ENCODE measurements around the gene KIR2DL1. TPM values are rescaled to one million over a fixed set of nuclear protein-coding genes. Genes with fewer than 3 reads are reported as not detected.
"Not testable (repeated sequence)": the region's sequence is repeated elsewhere in the genome, so short reads cannot be mapped to it uniquely, and the experiment has no call there.

KIR2DL1 gene
- total RNA-seq, 2 experiments from 2014 or later: not detected

DNA sequence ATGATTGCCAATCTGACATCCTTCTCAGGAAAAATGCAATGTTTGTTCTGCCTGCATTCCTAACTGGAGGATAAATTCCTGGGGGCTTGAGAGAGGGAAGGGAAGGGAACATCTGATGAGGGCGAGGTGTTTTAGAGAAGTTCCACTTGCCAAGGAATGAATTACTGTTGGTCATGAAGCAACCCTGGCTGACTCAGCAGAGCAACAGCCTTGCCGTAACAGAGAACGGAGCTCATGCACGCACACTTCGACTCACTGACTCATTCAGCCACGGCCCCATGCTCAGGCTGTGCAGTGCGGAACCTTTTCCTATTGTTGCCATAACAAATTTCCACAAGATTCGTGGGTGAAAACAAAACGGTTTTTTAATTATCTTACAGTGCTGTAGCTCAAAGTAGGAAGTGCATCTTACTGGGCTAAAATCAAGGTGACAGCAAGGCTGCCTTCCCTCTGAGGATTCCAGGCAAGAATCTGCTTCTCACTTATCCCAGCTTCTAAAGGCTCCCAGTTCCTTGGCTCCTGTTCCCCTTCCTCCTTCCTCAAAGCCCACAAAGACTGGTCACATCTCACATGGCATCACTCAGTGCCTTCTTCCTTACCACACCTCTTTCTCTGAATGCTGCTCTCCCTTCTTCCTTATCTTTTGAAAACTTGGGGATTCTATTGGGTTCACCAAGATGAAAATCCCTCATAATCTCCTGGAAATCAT lies 21.8 kb upstream of the KIR2DL1 start:
- ATAC-seq (ENCODE audit: low read depth); DNase-seq; POLR2A ChIA-PET; H3K9me3 Mint-ChIP-seq; H3K36me3 Mint-ChIP-seq; H3K4me1 Mint-ChIP-seq; H3K4me3 Mint-ChIP-seq; H3K27me3 Mint-ChIP-seq; H3K27ac Mint-ChIP-seq: not testable (repeated sequence)

- H3K27me3 Mint-ChIP-seq; ATAC-seq (ENCODE audit: low read depth); H3K27ac Mint-ChIP-seq; DNase-seq; H3K4me3 Mint-ChIP-seq; H3K36me3 Mint-ChIP-seq; H3K9me3 Mint-ChIP-seq; POLR2A ChIA-PET; H3K4me1 Mint-ChIP-seq: not testable (repeated sequence)
Observed at GRCh38 chr19:54750276-54750675, 19.3 kb upstream of the KIR2DL1 start.

DNA sequence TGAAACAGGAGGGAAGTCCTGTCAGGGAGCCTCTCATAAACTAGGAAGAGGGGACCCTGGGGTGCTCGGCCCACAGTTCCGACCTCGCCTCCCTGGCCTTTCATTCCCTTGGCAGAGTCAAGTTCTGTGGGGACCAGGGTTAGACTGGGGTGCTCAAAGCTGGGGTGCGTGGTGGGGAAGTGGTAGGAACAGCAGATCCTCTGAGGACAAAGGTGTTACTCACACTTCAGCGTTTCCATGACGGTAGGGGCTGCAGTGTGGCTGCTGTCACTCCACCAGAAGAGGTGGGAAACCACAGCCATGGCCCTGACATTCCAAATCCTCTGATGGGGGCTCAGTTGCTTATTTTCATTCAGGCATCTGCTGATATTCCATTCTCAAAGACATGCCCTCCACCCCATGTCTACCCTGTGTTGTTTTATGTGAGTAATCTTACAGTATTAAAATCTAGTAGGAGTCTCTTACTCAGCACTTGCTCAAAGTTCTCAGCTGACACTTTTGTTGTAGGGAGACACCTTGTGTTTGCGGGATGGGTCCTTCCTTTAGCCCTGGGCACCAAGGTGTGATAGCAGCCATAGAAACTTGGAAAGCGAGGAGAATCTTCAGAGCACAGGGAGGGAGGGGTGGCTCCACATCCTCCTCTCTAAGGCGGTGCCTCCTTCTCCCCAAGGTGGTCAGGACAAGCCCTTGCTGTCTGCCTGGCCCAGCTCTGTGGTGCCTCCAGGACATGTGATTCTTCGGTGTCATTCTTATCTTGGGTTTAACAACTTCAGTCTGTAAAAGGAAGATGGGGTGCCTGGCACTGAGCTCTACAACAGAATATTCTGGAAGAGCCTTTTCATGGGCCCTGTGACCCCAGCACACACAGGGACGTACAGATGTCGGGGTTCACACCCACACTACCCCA lies 13.1 kb upstream of the KIR2DL1 start:
- POLR2A ChIA-PET, H3K27ac Mint-ChIP-seq: not testable (repeated sequence)

DNA sequence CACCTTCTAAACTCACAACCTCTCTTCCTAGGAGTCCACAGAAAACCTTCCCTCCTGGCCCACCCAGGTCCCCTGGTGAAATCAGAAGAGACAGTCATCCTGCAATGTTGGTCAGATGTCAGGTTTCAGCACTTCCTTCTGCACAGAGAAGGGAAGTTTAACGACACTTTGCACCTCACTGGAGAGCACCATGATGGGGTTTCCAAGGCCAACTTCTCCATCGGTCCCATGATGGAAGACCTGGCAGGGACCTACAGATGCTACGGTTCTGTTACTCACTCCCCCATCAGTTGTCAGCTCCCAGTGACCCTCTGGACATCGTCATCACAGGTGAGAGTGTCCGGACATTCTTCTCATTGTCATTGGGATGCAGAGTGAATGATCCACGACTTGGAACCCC lies 11.0 kb upstream of the KIR2DL1 start:
- H3K4me3 Mint-ChIP-seq; H3K27ac Mint-ChIP-seq; H3K4me1 Mint-ChIP-seq; POLR2A ChIA-PET; DNase-seq; H3K9me3 Mint-ChIP-seq; H3K27me3 Mint-ChIP-seq; H3K36me3 Mint-ChIP-seq; ATAC-seq (ENCODE audit: low read depth): not testable (repeated sequence)

More for the DNA sequence above, 13.1 kb upstream of the KIR2DL1 start:
- not testable (repeated sequence) for ATAC-seq (ENCODE audit: low read depth); H3K4me1 Mint-ChIP-seq; DNase-seq; H3K9me3 Mint-ChIP-seq; H3K27me3 Mint-ChIP-seq; H3K4me3 Mint-ChIP-seq; H3K36me3 Mint-ChIP-seq

GRCh38 chr19:54764219-54764618 lies 5.4 kb upstream of the KIR2DL1 start:
- H3K36me3 Mint-ChIP-seq; POLR2A ChIA-PET; DNase-seq; ATAC-seq (ENCODE audit: low read depth); H3K27ac Mint-ChIP-seq; H3K4me3 Mint-ChIP-seq; H3K9me3 Mint-ChIP-seq; H3K4me1 Mint-ChIP-seq; H3K27me3 Mint-ChIP-seq: not testable (repeated sequence)

GRCh38 chr19:54766464-54766863 lies 3.1 kb upstream of the KIR2DL1 start:
- H3K27me3 Mint-ChIP-seq; H3K4me3 Mint-ChIP-seq; ATAC-seq (ENCODE audit: low read depth); H3K36me3 Mint-ChIP-seq; H3K4me1 Mint-ChIP-seq; H3K9me3 Mint-ChIP-seq; H3K27ac Mint-ChIP-seq; DNase-seq; POLR2A ChIA-PET: not testable (repeated sequence)

GRCh38 chr19:54770511-54770910 lies 918 bp downstream of the KIR2DL1 start:
- H3K9me3 Mint-ChIP-seq; DNase-seq; H3K4me1 Mint-ChIP-seq; H3K36me3 Mint-ChIP-seq; H3K4me3 Mint-ChIP-seq; H3K27me3 Mint-ChIP-seq; POLR2A ChIA-PET; ATAC-seq (ENCODE audit: low read depth): not testable (repeated sequence)
- peak overlapping the region; percentile 11 for H3K27ac Mint-ChIP-seq

GRCh38 chr19:54771018-54771960 lies 1.7 kb downstream of the KIR2DL1 start:
- H3K9me3 Mint-ChIP-seq; H3K4me1 Mint-ChIP-seq; H3K36me3 Mint-ChIP-seq; H3K27me3 Mint-ChIP-seq; POLR2A ChIA-PET; ATAC-seq (ENCODE audit: low read depth); H3K27ac Mint-ChIP-seq; DNase-seq; H3K4me3 Mint-ChIP-seq: not testable (repeated sequence)

- H3K27me3 Mint-ChIP-seq; POLR2A ChIA-PET; DNase-seq; H3K36me3 Mint-ChIP-seq; H3K9me3 Mint-ChIP-seq; H3K4me1 Mint-ChIP-seq; ATAC-seq (ENCODE audit: low read depth); H3K4me3 Mint-ChIP-seq: not testable (repeated sequence)
- H3K27ac Mint-ChIP-seq: peak overlapping the region; percentile 35
Observed at GRCh38 chr19:54772666-54773065, 3.1 kb downstream of the KIR2DL1 start.

DNA sequence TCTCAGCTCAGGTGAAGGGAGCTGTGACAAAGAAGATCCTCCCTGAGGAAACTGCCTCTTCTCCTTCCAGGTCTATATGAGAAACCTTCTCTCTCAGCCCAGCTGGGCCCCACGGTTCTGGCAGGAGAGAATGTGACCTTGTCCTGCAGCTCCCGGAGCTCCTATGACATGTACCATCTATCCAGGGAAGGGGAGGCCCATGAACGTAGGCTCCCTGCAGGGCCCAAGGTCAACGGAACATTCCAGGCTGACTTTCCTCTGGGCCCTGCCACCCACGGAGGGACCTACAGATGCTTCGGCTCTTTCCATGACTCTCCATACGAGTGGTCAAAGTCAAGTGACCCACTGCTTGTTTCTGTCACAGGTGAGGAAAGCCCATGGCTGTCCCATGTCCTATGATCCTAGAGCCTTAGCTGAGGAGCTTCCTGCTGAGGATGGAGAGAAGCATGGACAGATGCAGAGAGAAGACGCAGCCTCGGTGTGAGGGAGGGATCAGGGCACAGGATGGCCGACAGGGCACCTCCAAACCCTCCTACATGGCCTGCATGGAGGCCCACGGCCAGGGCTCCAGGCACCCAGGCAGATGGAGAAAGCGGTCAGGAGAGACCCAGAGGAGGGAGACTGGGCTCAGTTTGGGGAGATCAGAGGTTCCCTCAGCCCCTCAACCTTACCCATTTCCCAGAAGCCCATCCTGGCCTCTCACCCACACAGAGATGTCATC lies 5.7 kb downstream of the KIR2DL1 start:
- ATAC-seq (ENCODE audit: low read depth): not testable (repeated sequence)

GRCh38 chr19:54775830-54776229 lies 6.2 kb downstream of the KIR2DL1 start:
- peaks cover 15% of the 10 kb centered on the region for H3K27me3 Mint-ChIP-seq
- H3K4me1 Mint-ChIP-seq; H3K27ac Mint-ChIP-seq; DNase-seq; H3K9me3 Mint-ChIP-seq; H3K36me3 Mint-ChIP-seq; ATAC-seq (ENCODE audit: low read depth); POLR2A ChIA-PET; H3K4me3 Mint-ChIP-seq: not testable (repeated sequence)

More for the DNA sequence above, 5.7 kb downstream of the KIR2DL1 start:
- H3K4me3 Mint-ChIP-seq, POLR2A ChIA-PET, H3K27ac Mint-ChIP-seq, H3K9me3 Mint-ChIP-seq, H3K36me3 Mint-ChIP-seq, H3K4me1 Mint-ChIP-seq, DNase-seq: not testable (repeated sequence)
- peaks cover 15% of the 10 kb centered on the region for H3K27me3 Mint-ChIP-seq

DNA sequence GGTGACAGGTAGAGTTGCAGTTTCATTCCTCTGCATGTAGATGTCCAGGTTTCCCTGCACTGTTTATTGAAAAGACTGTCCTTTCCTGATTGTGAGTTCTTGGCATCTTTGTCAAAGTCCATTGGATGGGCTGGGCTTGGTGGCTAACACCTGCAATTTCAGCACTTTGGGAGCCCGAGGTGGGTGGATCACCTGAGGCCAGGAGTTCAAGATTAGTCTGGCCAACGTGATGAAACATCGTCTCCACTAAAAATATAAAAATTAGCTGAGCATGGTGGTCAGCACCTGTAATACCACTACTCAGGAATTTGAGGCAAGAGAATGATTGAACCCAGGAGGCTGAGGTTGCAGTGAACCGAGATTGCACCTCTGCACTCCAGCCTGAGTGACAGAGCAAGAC lies 8.3 kb downstream of the KIR2DL1 start:
- peaks cover 15% of the 10 kb centered on the region for H3K27me3 Mint-ChIP-seq
- H3K4me1 Mint-ChIP-seq; ATAC-seq (ENCODE audit: low read depth); POLR2A ChIA-PET; H3K36me3 Mint-ChIP-seq; H3K9me3 Mint-ChIP-seq; H3K4me3 Mint-ChIP-seq; H3K27ac Mint-ChIP-seq; DNase-seq: not testable (repeated sequence)

GRCh38 chr19:54778896-54779295 lies 9.3 kb downstream of the KIR2DL1 start:
- DNase-seq; H3K4me1 Mint-ChIP-seq; H3K9me3 Mint-ChIP-seq; H3K4me3 Mint-ChIP-seq; ATAC-seq (ENCODE audit: low read depth); H3K27ac Mint-ChIP-seq; H3K36me3 Mint-ChIP-seq; POLR2A ChIA-PET: not testable (repeated sequence)
- peaks cover 18% of the 10 kb centered on the region for H3K27me3 Mint-ChIP-seq

Data from activated naive CD8-positive, alpha-beta T cell treated with anti-CD3 and anti-CD28 coated beads, Interleukin-2, amount 10 ng/mL, durations not matched to agents 7 days and 5 days (primary cell).